ENCODE measurements around the gene POU5F1. TPM values are rescaled to one million over a fixed set of nuclear protein-coding genes. Genes with fewer than 3 reads are reported as not detected.
A peak's percentile ranks its signal among the peaks of the same experiment; 100 is the strongest.

The POU5F1 gene
- total RNA-seq, 4 donors from 2014 or later, result 0.92 to 5.5 (median 3.3) TPM

- H3K4me3 ChIP-seq, result no peak overlapping the region
- H3K4me1 ChIP-seq, result peaks cover 4 to 61% (median 17%) of the 10 kb centered on the region in 3 donors
- WGBS, 2 donors, result 3 to 8% methylated on average over 3 to 8 of the region's 8 CpGs
- no peak for DNase-seq
- intact Hi-C loops (cut with DNase I), result no loop called here
- no peak overlapping the region for H3K27ac ChIP-seq
- no peaks in the 10 kb centered on the region for H3K36me3 ChIP-seq
- peak; percentile 63 to 87 (median 77) for TF ChIP-seq CTCF (IDR thresholded peaks at IDR 0.05)
- no peak for TF ChIP-seq POLR2A (IDR thresholded peaks at IDR 0.05)
- no peaks in the 10 kb centered on the region for H3K9me3 ChIP-seq
- H3K27me3 ChIP-seq, result peaks cover 0 to 3% (median 0%) of the 10 kb centered on the region in 4 donors
Observed at GRCh38 chr6:31128093-31128676, 42.3 kb downstream of the POU5F1 start.

- TF ChIP-seq CTCF (IDR thresholded peaks at IDR 0.05), result no peak
- TF ChIP-seq POLR2A (IDR thresholded peaks at IDR 0.05), result no peak
- intact Hi-C loops (cut with DNase I), result no loop called here
- H3K27ac ChIP-seq, result peak overlapping the region in 2 of 4 donors; percentile 5 to 57
Observed at GRCh38 chr6:31126396-31127175, 43.9 kb downstream of the POU5F1 start.

GRCh38 chr6:31125586-31126363 is 44.7 kb downstream of the POU5F1 start:
- no peak for DNase-seq
- no peak for TF ChIP-seq POLR2A (IDR thresholded peaks at IDR 0.05)
- 36 to 49% methylated on average over 6 to 9 of the region's 12 CpGs for WGBS, 2 donors
- intact Hi-C loops (cut with DNase I), result no loop called here
- Histone ChIP-seq H3K27ac (peak overlapping the region in 3 of 4 donors; percentile 21 to 57 (median 28)), H3K4me1 (peaks cover 4 to 73% (median 23%) of the 10 kb centered on the region in 3 donors), H3K4me3 (no peak overlapping the region), H3K9me3 (no peaks in the 10 kb centered on the region), H3K27me3 (peaks cover 0 to 3% (median 0%) of the 10 kb centered on the region in 4 donors), H3K36me3 (no peaks in the 10 kb centered on the region)

More at GRCh38 chr6:31126396-31127175, 43.9 kb downstream of the POU5F1 start:
- 58 to 64% methylated on average over 14 of the region's 16 CpGs for WGBS, 2 donors
- peaks cover 4 to 73% (median 23%) of the 10 kb centered on the region in 3 donors for H3K4me1 ChIP-seq
- no peaks in the 10 kb centered on the region for H3K9me3 ChIP-seq
- DNase-seq, result no peak
- H3K36me3 ChIP-seq, result no peaks in the 10 kb centered on the region
- H3K27me3 ChIP-seq, result peaks cover 0 to 3% (median 0%) of the 10 kb centered on the region in 4 donors
- H3K4me3 ChIP-seq, result no peak overlapping the region

GRCh38 chr6:31125162-31125561 is 45.3 kb downstream of the POU5F1 start:
- no peak for DNase-seq
- no peak overlapping the region for H3K4me3 ChIP-seq
- no peaks in the 10 kb centered on the region for H3K9me3 ChIP-seq
- intact Hi-C loops (cut with DNase I), result no loop called here
- H3K27ac ChIP-seq, result peak overlapping the region; percentile 25 to 57 (median 41)
- 26 to 40% methylated on average over 7 of the region's 8 CpGs for WGBS, 2 donors
- no peak for TF ChIP-seq POLR2A (IDR thresholded peaks at IDR 0.05)
- TF ChIP-seq CTCF (IDR thresholded peaks at IDR 0.05), result no peak
- H3K36me3 ChIP-seq, result no peaks in the 10 kb centered on the region
- H3K27me3 ChIP-seq, result peaks cover 0 to 3% (median 0%) of the 10 kb centered on the region in 4 donors
- peaks cover 4 to 73% (median 23%) of the 10 kb centered on the region in 3 donors for H3K4me1 ChIP-seq

- no peaks in the 10 kb centered on the region for H3K36me3 ChIP-seq
- peaks cover 4 to 61% (median 23%) of the 10 kb centered on the region in 3 donors for H3K4me1 ChIP-seq
- WGBS, 2 donors, result 33 to 53% methylated on average over 14 to 16 of the region's 16 CpGs
- intact Hi-C loops (cut with DNase I), result no loop called here
- no peaks in the 10 kb centered on the region for H3K9me3 ChIP-seq
- peak overlapping the region in 1 of 4 donors; percentile 22 for H3K27ac ChIP-seq
- no peaks in the 10 kb centered on the region for H3K27me3 ChIP-seq
- H3K4me3 ChIP-seq, result no peak overlapping the region
- TF ChIP-seq CTCF (IDR thresholded peaks at IDR 0.05), result no peak
- TF ChIP-seq POLR2A (IDR thresholded peaks at IDR 0.05), result no peak
- no peak for DNase-seq
Observed at GRCh38 chr6:31122791-31123706, 47.4 kb downstream of the POU5F1 start.

Measured in esophagus squamous epithelium (tissue), 5 donors.